CD4-positive, alpha-beta T cell treated with Interleukin-21 for 1 hour (primary cell): ENCODE results near the gene GHRL.
"Not testable (repeated sequence)": the region's sequence is repeated elsewhere in the genome, so short reads cannot be mapped to it uniquely, and the experiment has no call there.

Source experiments
- DNase-seq: peaks from one replicate; pipeline ENCODE4 v3.0.0-alpha.2; 2020

The GHRL gene

DNA sequence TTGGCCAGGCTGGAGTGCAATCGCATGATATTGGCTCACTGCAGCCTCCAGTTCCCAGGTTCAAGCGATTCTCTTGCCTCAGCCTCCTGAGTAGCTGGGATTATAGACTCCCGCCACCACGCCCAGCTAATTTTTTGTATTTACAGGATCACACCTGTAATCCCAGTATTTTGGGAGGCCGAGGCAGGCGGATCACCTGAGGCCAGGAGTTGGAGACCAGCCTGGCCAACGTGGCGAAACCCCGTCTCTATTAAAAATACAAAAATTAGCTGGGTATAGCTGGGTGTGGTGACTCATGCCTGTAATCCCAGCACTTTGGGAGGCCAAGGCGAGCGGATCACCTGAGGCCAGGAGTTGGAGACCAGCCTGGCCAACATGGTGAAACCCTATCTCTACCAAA, 20.3 kb downstream of the GHRL start:
- not testable (repeated sequence) for DNase-seq

- no peak for DNase-seq
Measured at GRCh38 chr3:10269443-10269842, 23.3 kb downstream of the GHRL start.

DNA sequence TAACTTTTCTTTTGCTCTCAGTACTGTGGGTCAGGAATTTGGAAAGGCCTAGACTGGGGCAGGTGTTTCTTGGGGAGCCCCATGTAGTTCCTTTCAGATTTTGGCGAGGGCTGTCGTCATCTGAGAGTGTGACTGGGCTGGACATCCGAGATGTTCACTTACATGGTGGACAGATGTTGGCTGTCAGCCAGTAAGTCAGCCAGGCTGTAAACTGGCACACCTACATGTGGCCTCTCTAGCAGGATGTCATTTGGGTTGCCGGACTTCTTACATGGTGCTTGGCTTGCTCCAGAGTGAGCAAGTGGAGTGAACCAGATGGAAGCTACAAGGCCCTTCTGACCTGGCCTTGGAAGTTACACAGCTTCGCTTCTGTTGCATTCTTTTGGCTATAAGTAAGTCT, 23.8 kb downstream of the GHRL start:
- no peak for DNase-seq

DNA sequence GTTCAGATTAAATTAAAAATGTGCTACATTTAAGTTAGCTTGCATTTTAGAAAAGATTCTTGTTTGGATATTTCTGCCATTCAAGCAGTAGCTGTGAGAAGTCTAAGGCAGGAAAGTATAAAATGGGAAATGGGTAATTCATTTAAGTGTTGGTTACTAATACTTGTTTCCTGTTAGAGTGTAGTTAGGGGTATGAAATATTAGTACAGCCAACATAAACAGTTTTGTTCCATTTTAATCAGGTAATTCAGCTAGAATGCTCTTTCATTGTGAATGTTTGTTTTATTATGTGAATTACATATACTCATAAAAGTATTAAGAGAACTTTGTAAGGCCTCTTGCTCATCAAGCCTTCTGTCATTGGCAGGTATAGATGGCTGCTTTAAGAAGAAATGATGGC, 24.6 kb downstream of the GHRL start:
- no peak for DNase-seq

DNA sequence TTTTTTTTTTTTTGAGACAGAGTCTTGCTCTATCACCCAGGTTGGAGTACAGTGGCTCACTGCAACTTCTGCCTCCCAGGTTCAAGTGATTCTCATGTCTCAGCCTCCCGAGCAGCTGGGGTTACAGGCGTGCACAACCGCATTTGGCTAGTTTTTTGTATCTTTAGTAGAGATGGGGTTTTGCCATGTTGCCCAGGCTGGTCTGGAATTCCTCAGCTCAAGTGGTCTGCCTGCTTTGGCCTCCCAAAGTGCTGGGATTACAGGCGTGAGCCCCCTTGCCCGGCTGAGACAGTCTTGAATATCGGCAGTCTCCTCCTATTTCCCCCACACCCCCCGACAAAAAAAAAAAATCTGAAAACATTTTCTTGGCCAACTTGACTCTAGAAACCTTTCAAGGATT, 25.8 kb downstream of the GHRL start:
- DNase-seq, result not testable (repeated sequence)

GRCh38 chr3:10265833-10266232, 26.9 kb downstream of the GHRL start:
- no peak for DNase-seq

DNA sequence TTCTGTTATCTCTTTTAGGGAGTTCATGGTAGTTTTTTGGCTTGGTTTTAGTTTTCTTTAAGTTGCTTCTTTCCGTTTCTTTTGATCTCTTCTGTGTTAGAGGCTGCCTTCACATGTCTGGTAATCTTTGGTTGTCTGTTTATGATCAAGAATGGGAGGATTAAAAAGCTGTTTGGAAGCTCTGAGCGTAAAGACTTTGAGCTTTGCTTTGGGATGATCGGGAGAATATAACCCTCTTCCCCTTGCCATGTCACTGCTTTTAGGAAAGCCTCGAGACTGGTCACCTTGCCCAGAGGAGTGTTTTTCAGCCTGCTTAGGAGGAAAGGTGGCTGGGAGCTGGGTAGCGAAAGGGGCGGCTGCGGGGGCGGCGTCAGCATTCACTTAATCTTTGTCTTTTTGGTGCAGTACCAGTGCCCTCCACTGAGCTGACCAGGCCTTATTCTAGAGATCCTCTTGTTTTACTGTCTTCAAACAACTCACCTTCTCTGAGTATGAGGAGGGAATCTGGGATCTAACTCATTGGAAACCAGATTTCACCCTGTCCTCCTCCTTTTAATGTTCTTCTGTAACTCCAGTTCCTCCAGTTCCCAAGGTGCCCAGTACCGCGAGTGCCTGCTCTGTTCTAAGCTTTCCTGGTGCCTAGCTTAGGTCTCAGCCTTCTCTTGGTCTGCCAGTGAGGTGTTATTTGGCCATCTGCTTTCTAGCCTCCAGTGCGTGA, 28.9 kb downstream of the GHRL start:
- peak; percentile 69 for DNase-seq

DNA sequence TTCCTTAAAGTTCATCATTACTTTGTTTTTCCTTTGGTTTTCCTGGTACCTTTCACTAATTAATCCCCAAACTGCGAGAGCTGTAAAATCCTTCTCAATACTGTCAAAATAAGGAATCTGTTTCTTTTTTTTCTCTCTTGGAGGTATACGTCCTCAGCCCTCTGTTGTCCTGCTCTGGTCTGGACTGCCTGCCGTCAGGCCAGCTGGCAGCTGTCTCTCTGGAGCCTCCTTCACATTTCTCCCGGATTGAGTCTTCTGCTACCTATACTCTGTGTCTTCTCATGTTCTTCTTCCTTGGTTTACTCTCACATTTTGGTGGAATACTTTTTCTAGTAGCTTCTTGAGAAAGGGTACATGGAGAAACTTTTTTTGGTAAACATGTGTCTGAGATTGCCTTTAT, 30.7 kb downstream of the GHRL start:
- no peak for DNase-seq

DNA sequence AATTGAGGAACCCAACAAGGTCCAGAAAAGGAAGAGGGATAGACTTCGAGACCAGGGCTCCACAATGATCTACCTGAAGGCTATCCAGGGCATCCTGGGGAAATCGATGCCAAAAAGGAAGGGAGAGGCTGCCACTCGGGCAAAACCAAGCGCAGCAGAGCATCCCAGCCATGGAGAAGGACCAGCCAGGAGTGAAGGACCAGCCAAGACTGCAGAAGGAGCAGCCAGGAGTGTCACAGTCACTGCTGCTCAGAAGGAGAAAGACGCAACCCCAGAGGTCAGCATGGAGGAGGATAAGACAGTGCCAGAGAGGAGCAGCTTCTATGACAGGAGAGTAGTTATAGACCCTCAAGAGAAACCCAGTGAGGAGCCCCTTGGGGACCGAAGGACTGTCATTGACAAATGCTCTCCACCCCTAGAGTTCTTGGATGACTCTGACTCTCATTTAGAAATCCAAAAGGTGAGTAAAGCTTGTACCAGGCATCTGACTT, 32.5 kb downstream of the GHRL start:
- no peak for DNase-seq

DNA sequence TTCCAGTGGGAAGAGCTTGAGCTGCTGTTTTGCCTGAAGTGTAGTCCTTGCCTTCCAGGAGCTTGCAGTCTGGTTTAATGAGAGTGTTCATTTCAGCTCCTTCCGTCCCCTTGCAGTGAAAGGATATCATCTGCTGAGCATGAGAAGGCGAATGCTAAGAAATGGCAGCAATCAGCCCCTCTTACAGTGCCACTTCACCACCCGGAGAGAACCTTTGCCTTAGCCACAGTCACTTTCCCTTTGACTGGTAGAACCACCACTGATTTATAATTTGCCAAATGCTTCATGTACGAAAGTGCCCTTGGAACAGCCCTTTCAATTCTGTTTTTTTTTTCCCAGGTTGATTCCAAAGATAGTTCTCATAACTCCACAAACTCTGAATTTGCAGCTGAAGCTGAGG, 32.9 kb downstream of the GHRL start:
- DNase-seq, result no peak

GRCh38 chr3:10259036-10259435, 33.7 kb downstream of the GHRL start:
- no peak for DNase-seq

- no peak for DNase-seq
Measured at GRCh38 chr3:10255835-10256234, 36.9 kb downstream of the GHRL start.

GRCh38 chr3:10253731-10254130, 39.0 kb downstream of the GHRL start:
- no peak for DNase-seq

- no peak for DNase-seq
Measured at GRCh38 chr3:10251006-10251405, 41.7 kb downstream of the GHRL start.

GRCh38 chr3:10249833-10250232, 42.9 kb downstream of the GHRL start:
- no peak for DNase-seq

- DNase-seq, result peak; percentile 65
Measured at GRCh38 chr3:10248984-10249748, 43.6 kb downstream of the GHRL start.

DNA sequence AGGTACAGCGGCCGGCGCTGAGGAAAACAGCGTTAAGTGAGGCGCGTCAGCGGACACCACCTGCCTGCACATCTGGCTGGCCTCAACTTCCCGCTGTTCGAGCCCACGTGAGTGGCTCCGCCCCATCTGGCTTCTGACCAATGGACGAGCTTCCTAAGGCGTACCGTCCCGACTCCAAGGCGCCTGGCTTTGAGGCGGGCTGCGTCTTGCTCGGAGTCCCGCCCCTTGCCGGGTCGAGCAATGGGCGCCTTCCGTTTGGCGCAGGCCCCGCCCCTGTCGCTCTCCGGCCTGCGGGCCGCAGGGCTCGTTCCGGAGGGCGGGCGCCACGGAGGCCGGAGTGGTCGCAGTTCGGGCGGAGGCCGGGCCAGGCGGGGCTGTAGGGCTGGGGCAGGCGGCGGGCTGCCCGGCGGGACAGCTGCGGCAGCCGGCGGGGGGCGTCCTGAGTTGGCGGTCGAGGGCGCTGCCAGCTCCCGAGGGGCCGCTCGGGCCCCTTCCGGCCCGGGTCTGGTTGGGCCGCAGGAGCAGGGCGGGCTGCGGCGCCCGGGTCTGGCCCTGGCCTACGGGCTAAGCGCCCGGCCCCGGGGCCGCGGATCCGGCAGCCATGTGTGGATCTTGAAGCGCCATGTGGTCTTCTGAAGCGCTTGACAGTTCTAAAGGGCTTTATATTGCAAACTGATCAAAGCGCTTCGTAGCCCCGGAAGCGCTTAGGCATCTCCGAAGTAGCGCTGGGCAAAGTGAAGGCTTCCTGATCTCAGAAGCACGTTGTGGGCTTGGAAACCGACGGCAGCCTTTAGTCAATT, 44.4 kb downstream of the GHRL start, which contains the start of gene TATDN2:
TATDN2 (plus strand) TSS at position 276 of the 800 bp plus-strand sequence. CDS start 742 bp downstream, outside the sequence.
- peak; percentile 95 for DNase-seq

GRCh38 chr3:10247679-10248183, 45.0 kb downstream of the GHRL start:
- DNase-seq, result no peak

DNA sequence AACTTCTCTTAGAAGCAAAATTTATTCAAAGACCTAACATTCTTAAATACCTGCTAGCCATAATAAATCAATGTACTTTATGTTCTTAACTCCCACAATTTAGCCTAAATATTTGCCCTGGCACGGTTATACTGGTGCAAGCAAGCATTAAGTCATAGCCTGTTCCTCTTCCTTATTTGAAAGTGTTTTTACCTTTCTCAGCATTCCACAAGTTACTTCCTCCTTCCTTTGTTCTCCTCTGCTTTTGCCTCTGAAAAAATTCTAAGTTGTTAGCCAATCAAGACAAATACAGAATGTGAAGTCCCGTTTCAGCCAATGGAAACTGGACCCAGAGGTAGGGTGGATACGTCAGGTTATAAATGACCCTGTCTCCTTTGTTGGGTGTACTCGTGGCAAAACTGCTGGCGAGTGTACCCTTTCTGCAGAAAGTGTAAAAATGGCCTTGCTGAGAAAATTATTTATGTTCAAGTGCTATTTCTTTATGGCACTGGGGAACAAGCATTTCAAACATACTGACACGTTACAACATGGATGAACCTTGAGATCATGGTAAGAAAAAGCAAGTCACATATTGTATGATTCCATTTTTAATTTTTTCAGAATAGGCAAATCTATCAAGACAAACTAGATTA, 47.5 kb downstream of the GHRL start:
- DNase-seq, result no peak

DNA sequence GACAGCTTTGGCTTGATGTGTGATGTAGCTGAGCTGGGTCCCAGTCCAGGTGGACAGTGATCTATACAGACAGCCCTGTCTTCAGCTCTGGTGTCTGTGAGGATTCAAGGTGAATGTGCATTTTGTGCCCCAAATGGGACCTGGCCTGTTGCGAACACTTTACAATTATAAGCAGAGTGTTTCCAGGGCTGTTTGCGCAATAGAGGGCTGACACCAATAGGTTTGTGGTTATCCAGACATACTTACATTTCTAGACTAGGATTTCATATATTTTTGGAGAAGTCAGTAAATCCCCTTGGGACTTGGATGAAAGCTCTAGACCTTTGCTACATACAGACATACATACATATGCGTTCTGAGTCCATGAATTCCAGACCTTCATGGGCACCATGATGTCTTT, 48.7 kb downstream of the GHRL start:
- no peak for DNase-seq

GRCh38 chr3:10242182-10243065, 50.3 kb downstream of the GHRL start:
- DNase-seq, result peak; percentile 78

- DNase-seq, result no peak
Measured at GRCh38 chr3:10240799-10241198, 51.9 kb downstream of the GHRL start.
